ENCODE results near the gene SORBS1.

Gene SORBS1

GRCh38 chr10:95435548-95436279, 125.5 kb downstream of the SORBS1 start:
- no peak for DNase-seq (ENCODE audit: low spot score)

GRCh38 chr10:95434583-95434982, 126.6 kb downstream of the SORBS1 start:
- no peak for DNase-seq (ENCODE audit: low spot score)

DNA sequence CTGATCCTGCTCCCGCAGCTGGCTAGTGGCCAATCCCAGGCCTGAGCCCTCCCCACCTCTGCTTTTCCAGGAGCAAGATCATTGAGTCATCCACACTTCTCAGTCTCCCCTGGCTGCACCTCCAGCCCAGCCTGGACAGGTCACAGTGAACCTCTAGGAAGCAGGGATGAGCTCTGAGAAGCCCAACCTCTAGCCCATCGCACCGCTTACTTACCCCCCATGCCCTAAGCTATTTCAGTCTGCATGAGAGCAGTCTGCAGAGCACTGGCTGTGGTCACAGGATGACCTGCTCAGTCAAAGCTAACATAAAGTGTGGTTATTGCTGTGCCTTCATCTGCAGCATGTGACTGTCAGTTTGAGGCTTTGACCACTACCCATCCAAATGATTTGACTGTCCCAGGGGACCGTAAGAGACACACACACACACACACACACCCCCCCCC, 129.2 kb downstream of the SORBS1 start:
- DNase-seq (ENCODE audit: low spot score) = no peak

DNA sequence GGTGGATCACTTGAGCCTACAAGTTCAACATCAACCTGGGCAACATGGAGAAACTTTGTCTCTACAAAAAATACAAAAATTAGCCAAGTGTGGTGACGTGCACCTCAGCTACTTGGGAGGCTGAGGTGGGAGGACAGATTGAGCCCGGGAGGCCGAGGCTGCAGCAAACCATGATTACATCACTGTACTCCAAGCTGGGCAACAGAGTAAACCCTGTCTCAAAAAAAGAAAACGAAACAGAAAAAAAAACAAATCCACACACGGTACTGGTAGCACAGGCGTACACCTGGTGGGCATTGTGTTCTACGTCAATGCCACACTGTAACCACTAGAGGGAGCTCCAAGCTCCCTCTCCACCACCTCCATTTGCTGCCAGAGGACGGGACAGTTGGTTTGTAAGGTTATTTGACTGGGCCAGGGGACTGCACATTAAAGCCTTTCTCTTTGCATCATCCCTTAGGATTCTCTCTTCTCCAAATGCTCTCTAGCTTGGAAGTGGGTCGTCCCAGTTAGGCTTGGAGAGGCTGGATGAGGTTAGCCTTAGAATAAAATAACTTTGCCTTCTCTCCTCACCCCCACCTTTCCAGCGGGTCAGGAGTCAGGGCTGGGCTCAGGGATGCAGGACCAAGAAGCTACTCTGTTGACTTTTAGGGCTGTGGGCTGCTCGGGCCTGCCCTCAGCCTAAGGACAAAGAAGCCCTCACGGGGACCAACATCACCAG, 130.8 kb downstream of the SORBS1 start:
- DNase-seq (ENCODE audit: low spot score) = peak; percentile 80

GRCh38 chr10:95429639-95430038, 131.5 kb downstream of the SORBS1 start:
- DNase-seq (ENCODE audit: low spot score) = no peak

DNA sequence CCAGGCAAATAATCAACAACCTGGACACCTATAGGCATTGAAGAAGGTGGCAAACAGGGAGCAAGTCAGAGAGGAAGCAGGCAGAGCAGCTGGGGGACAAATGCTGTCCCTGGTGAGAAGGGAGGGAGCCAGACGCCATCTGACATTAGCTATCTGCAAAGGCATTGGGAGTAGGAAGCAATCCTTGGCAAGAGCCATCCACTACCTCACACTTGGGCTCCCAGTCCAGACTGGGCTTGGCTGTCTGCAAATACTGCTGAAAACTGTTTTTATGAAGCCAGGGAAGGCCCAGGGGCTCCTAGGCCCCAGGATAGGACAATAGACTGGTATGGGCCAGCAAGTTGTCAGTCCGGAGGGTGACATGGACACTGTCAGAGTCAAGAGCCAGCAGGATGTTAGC, 132.5 kb downstream of the SORBS1 start:
- DNase-seq (ENCODE audit: low spot score) = no peak

DNA sequence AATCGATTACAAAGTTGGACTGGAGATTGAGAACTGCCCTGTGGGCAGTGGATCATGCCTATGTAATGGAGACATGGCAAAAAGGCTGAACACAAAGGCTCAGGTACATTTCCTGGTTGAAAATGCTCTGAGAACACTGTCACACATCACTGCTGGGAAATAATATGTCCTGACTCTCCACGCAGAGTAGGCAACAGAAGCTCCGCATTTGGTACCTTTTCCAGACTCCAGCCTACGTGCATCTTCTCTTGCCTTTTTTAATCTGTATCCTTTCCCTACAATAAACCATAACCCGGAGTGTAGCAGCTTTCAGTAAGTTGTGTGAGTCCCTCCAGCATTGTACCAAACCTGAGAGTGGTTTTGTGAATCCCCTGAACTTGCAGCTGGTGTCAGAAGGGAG, 134.7 kb downstream of the SORBS1 start:
- no peak for DNase-seq (ENCODE audit: low spot score)

GRCh38 chr10:95425592-95426465, 135.3 kb downstream of the SORBS1 start:
- no peak for DNase-seq (ENCODE audit: low spot score)

- no peak for DNase-seq (ENCODE audit: low spot score)
These were observed 137.8 kb downstream of the SORBS1 start for GRCh38 chr10:95423164-95424005.

- DNase-seq (ENCODE audit: low spot score) = no peak
These were observed 138.9 kb downstream of the SORBS1 start for GRCh38 chr10:95422233-95422632.

GRCh38 chr10:95421782-95422181, 139.4 kb downstream of the SORBS1 start:
- DNase-seq (ENCODE audit: low spot score) = no peak

GRCh38 chr10:95419399-95419798, 141.8 kb downstream of the SORBS1 start:
- DNase-seq (ENCODE audit: low spot score) = no peak

DNA sequence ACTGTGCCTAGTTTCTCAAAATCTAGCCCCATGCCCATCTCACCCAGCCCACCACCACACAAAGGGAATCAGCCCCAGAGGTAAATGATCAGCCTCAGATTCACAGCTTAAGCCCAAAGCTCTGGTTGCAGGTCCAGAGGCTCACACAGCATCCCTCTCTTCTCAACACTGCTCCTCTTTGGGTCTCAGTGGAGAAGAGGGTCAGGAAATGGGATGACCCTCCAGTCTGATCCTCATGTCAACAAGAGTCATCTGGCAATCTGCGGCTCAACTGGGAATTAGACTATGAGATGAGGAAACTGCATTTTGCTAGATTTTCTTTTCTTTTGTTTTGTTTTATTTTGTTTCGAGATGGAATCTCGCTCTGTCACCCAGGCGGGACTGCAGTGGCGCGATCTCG, 144.2 kb downstream of the SORBS1 start:
- no peak for DNase-seq (ENCODE audit: low spot score)

GRCh38 chr10:95416270-95416669, 144.9 kb downstream of the SORBS1 start:
- no peak for DNase-seq (ENCODE audit: low spot score)

GRCh38 chr10:95415621-95416031, 145.5 kb downstream of the SORBS1 start:
- no peak for DNase-seq (ENCODE audit: low spot score)

GRCh38 chr10:95414844-95415485, 146.2 kb downstream of the SORBS1 start:
- no peak for DNase-seq (ENCODE audit: low spot score)

GRCh38 chr10:95414016-95414830, 146.9 kb downstream of the SORBS1 start:
- no peak for DNase-seq (ENCODE audit: low spot score)

- DNase-seq (ENCODE audit: low spot score) = no peak
These were observed 147.6 kb downstream of the SORBS1 start for GRCh38 chr10:95413588-95413987.

DNA sequence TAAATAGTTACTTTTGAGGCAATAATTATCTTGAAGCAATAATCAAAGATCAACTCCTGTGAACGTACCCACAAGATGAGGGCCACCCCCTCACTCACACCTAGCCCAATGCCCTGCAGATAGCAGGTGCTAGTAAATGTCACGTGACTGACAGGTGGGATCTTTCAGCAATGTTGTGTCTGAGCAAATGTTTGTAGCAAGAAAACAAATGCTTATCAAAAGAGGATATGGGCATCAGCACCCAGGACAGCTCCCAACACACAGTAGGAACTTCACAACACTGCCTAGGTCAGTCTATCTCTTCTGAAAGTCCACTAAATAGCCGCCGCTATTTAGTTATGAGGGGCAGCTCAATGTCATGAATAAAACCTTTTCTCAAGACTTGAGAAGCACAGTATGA, 149.5 kb downstream of the SORBS1 start:
- DNase-seq (ENCODE audit: low spot score) = no peak
